ENCODE results near the gene NDFIP2.
"Not testable (repeated sequence)": the region's sequence is repeated elsewhere in the genome, so short reads cannot be mapped to it uniquely, and the experiment has no call there.

The NDFIP2 gene

GRCh38 chr13:79582896-79583295 lies 101.9 kb downstream of the NDFIP2 start:
- no peaks in the 10 kb centered on the region for H3K27me3 ChIP-seq
- no peaks in the 10 kb centered on the region for H4K20me1 ChIP-seq
- H3K4me3 ChIP-seq: no peak overlapping the region
- H3K4me2 ChIP-seq: no peak overlapping the region
- TF ChIP-seq Cebpa-rat (IDR thresholded peaks at IDR 0.05): no peak
- H3K36me3 ChIP-seq: no peaks in the 10 kb centered on the region
- no peak overlapping the region for H3K9ac ChIP-seq
- peaks cover 9% of the 10 kb centered on the region for H3K9me3 ChIP-seq
- H3K4me1 ChIP-seq: no peaks in the 10 kb centered on the region
- H3K27ac ChIP-seq: no peak overlapping the region

GRCh38 chr13:79585033-79585432 lies 104.1 kb downstream of the NDFIP2 start:
- Histone ChIP-seq H3K36me3 (no peaks in the 10 kb centered on the region), H3K27me3 (no peaks in the 10 kb centered on the region), H3K4me1 (no peaks in the 10 kb centered on the region), H3K9me3 (peaks cover 9% of the 10 kb centered on the region), H3K27ac (no peak overlapping the region), H3K9ac (no peak overlapping the region), H3K4me3 (no peak overlapping the region), H4K20me1 (no peaks in the 10 kb centered on the region), H3K4me2 (no peak overlapping the region)
- TF ChIP-seq Cebpa-rat (IDR thresholded peaks at IDR 0.05): no peak

- Histone ChIP-seq H3K4me1 (no peaks in the 10 kb centered on the region), H3K27ac (no peak overlapping the region), H3K9ac (no peak overlapping the region), H4K20me1 (no peaks in the 10 kb centered on the region), H3K4me2 (no peak overlapping the region), H3K9me3 (peaks cover 3% of the 10 kb centered on the region), H3K4me3 (no peak overlapping the region), H3K27me3 (no peaks in the 10 kb centered on the region), H3K36me3 (no peaks in the 10 kb centered on the region)
- TF ChIP-seq Cebpa-rat (IDR thresholded peaks at IDR 0.05): no peak
Measured at GRCh38 chr13:79589603-79590393, 108.8 kb downstream of the NDFIP2 start.

- Histone ChIP-seq H3K4me2 (no peak overlapping the region), H3K4me1 (no peaks in the 10 kb centered on the region), H3K27me3 (no peaks in the 10 kb centered on the region), H3K9ac (no peak overlapping the region), H4K20me1 (no peaks in the 10 kb centered on the region), H3K27ac (no peak overlapping the region), H3K9me3 (no peaks in the 10 kb centered on the region), H3K36me3 (no peaks in the 10 kb centered on the region), H3K4me3 (no peak overlapping the region)
- TF ChIP-seq Cebpa-rat (IDR thresholded peaks at IDR 0.05): no peak
Measured at GRCh38 chr13:79590394-79590676, 109.4 kb downstream of the NDFIP2 start.

- no peak overlapping the region for H3K9ac ChIP-seq
- H3K4me1 ChIP-seq: no peaks in the 10 kb centered on the region
- no peaks in the 10 kb centered on the region for H4K20me1 ChIP-seq
- H3K4me2 ChIP-seq: no peak overlapping the region
- no peak for TF ChIP-seq Cebpa-rat (IDR thresholded peaks at IDR 0.05)
- no peaks in the 10 kb centered on the region for H3K36me3 ChIP-seq
- no peaks in the 10 kb centered on the region for H3K27me3 ChIP-seq
- no peak overlapping the region for H3K27ac ChIP-seq
- H3K4me3 ChIP-seq: no peak overlapping the region
- no peaks in the 10 kb centered on the region for H3K9me3 ChIP-seq
Measured at GRCh38 chr13:79591493-79591892, 110.5 kb downstream of the NDFIP2 start.

GRCh38 chr13:79593121-79593520 lies 112.2 kb downstream of the NDFIP2 start:
- no peak overlapping the region for H3K27ac ChIP-seq

GRCh38 chr13:79593641-79594275 lies 112.8 kb downstream of the NDFIP2 start:
- Histone ChIP-seq H3K27me3 (no peaks in the 10 kb centered on the region), H3K9me3 (no peaks in the 10 kb centered on the region), H4K20me1 (no peaks in the 10 kb centered on the region), H3K27ac (no peak overlapping the region), H3K9ac (no peak overlapping the region), H3K4me2 (no peak overlapping the region), H3K4me3 (no peak overlapping the region), H3K36me3 (no peaks in the 10 kb centered on the region), H3K4me1 (no peaks in the 10 kb centered on the region)
- TF ChIP-seq Cebpa-rat (IDR thresholded peaks at IDR 0.05): no peak

More at GRCh38 chr13:79593121-79593520, 112.2 kb downstream of the NDFIP2 start:
- H3K27me3 ChIP-seq: no peaks in the 10 kb centered on the region
- no peaks in the 10 kb centered on the region for H3K4me1 ChIP-seq
- no peak overlapping the region for H3K9ac ChIP-seq
- TF ChIP-seq Cebpa-rat (IDR thresholded peaks at IDR 0.05): no peak
- H3K36me3 ChIP-seq: no peaks in the 10 kb centered on the region
- H3K4me2 ChIP-seq: no peak overlapping the region
- H4K20me1 ChIP-seq: no peaks in the 10 kb centered on the region
- no peak overlapping the region for H3K4me3 ChIP-seq
- no peaks in the 10 kb centered on the region for H3K9me3 ChIP-seq

- H4K20me1 ChIP-seq, H3K4me2 ChIP-seq, H3K27ac ChIP-seq, H3K9ac ChIP-seq, H3K4me3 ChIP-seq, H3K36me3 ChIP-seq, H3K27me3 ChIP-seq, H3K4me1 ChIP-seq: not testable (repeated sequence)
- peaks cover 12% of the 10 kb centered on the region for H3K9me3 ChIP-seq
Measured at GRCh38 chr13:79600146-79600545, 119.2 kb downstream of the NDFIP2 start.

- H3K4me1 ChIP-seq: no peaks in the 10 kb centered on the region
- peaks cover 12% of the 10 kb centered on the region for H3K9me3 ChIP-seq
- no peak overlapping the region for H3K27ac ChIP-seq
- no peak overlapping the region for H3K4me3 ChIP-seq
- no peaks in the 10 kb centered on the region for H3K27me3 ChIP-seq
- no peaks in the 10 kb centered on the region for H4K20me1 ChIP-seq
- H3K9ac ChIP-seq: no peak overlapping the region
- TF ChIP-seq Cebpa-rat (IDR thresholded peaks at IDR 0.05): no peak
- no peak overlapping the region for H3K4me2 ChIP-seq
- no peaks in the 10 kb centered on the region for H3K36me3 ChIP-seq
Measured at GRCh38 chr13:79602936-79603335, 122.0 kb downstream of the NDFIP2 start.

GRCh38 chr13:79604752-79605151 lies 123.8 kb downstream of the NDFIP2 start:
- Histone ChIP-seq H3K4me3 (no peak overlapping the region), H3K27me3 (no peaks in the 10 kb centered on the region), H4K20me1 (no peaks in the 10 kb centered on the region), H3K27ac (no peak overlapping the region), H3K4me1 (no peaks in the 10 kb centered on the region), H3K4me2 (no peak overlapping the region), H3K9ac (no peak overlapping the region), H3K9me3 (peaks cover 12% of the 10 kb centered on the region), H3K36me3 (no peaks in the 10 kb centered on the region)
- TF ChIP-seq Cebpa-rat (IDR thresholded peaks at IDR 0.05): no peak
